Immature natural killer cell (primary cell): Measurements from ENCODE around the gene CCDC74A. TPM values are rescaled to one million over a fixed set of nuclear protein-coding genes. Genes with fewer than 3 reads are reported as not detected.
"Not testable (repeated sequence)": the region's sequence is repeated elsewhere in the genome, so short reads cannot be mapped to it uniquely, and the experiment has no call there.

Experiments used
- DNase-seq, 3 donors: peaks; one replicate each; pipeline ENCODE4 v3.0.0; 2022; ENCODE audit warnings: mixed read lengths in 1 of 3
- H3K27ac Mint-ChIP-seq, 6 donors: one replicate each; pipeline ENCODE4 v1.8.0; 2020; ENCODE audit warnings: mixed read lengths in 6 of 6, mild to moderate bottlenecking in 5 of 6, inconsistent platforms in 4 of 6, moderate library complexity in 3 of 6
- H3K27me3 Mint-ChIP-seq, 3 donors: one replicate each; pipeline ENCODE4 v1.8.0; 2020 to 2021; ENCODE audit warnings: low read depth in 3 of 3, mild to moderate bottlenecking in 3 of 3, mixed read lengths in 3 of 3, moderate library complexity in 3 of 3, inconsistent platforms in 1 of 3
- H3K36me3 Mint-ChIP-seq, 3 donors: one replicate each; pipeline ENCODE4 v1.8.0; 2020; ENCODE audit warnings: mixed read lengths in 3 of 3, inconsistent platforms in 2 of 3, mild to moderate bottlenecking in 2 of 3
- H3K4me1 Mint-ChIP-seq, 2 donors: one replicate each; pipeline ENCODE4 v1.8.0; 2020; ENCODE audit warnings: inconsistent platforms in 2 of 2, mild to moderate bottlenecking in 2 of 2, mixed read lengths in 2 of 2, moderate library complexity in 1 of 2
- H3K4me3 Mint-ChIP-seq, 5 donors: one replicate each; pipeline ENCODE4 v1.8.0; 2020; ENCODE audit warnings: mild to moderate bottlenecking in 5 of 5, mixed read lengths in 5 of 5, inconsistent platforms in 3 of 5, moderate library complexity in 3 of 5
- H3K9me3 Mint-ChIP-seq, 6 donors: one replicate each; pipeline ENCODE4 v1.8.0; 2020; ENCODE audit warnings: mild to moderate bottlenecking in 6 of 6, mixed read lengths in 6 of 6, inconsistent platforms in 4 of 6, moderate library complexity in 3 of 6
- polyA plus RNA-seq, 3 donors: library from polyadenylated mRNA; unstranded; fragments of 300-500 nt; fragmentation: Illumina TruSeq; gene quantifications; one replicate each; pipeline ENCODE4 v1.2.3, GENCODE V29; 2021

CCDC74A gene
- polyA plus RNA-seq, 3 donors from 2014 or later, result 0.37 to 0.82 TPM; not detected in 1

GRCh38 chr2:131492015-131492417 lies 35.7 kb upstream of the CCDC74A start, which contains the start of gene MZT2A:
TSS of gene MZT2A (minus strand) at chr2:131492397. CDS start at chr2:131492376, 21 bp downstream.
- H3K36me3 Mint-ChIP-seq, DNase-seq, H3K9me3 Mint-ChIP-seq: not testable (repeated sequence)
- peaks cover 6 to 13% (median 6%) of the 10 kb centered on the region in 3 donors for H3K27me3 Mint-ChIP-seq
- H3K4me3 Mint-ChIP-seq, result peak within 1 kb of the TSS; percentile 93 to 97 (median 95)
- peak within 1 kb of the TSS; percentile 92 to 98 (median 95) for H3K27ac Mint-ChIP-seq
- H3K4me1 Mint-ChIP-seq, result peaks cover 32 to 36% of the 10 kb centered on the region in 2 donors

DNA sequence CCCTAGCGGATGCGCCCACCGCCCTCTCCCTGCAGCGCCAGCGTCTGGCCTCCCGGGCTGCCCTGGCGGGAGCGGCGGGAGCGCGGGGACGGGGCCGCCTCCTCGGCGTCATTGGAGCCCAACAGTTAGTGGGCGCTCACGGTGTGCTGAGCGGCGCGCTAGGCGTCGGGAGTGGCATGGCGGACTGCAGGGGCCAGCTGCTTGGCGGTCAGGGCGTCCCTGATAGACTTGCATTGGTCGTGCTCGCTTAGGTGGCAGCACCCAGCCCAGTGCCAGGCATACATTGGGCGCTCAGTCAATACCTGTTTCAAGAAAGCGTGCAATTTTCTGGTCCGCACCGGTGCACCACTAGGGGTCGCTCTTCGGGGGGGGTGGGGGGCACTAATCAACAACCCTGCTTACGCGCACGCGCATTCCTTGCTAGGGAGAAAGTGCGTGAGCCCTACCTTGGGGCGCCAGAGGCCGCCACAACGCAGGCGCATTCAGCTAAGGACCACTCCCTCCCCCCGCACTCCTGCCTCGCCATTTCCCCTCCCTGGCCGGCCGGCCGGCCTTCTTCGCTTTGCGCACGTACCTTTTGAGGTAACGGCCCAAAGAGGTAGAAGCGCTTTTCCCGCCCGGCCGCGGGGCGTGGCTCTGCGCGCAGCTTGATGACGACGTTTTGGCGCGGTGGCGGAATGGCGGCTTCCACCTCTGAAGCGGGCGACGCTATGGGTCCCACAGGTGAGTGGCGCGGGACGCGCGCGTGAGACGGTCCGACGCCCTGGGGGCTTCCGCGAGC lies 35.1 kb upstream of the CCDC74A start:
- Mint-ChIP-seq H3K36me3 (no peaks in the 10 kb centered on the region), H3K4me1 (peaks cover 34 to 36% of the 10 kb centered on the region in 2 donors), H3K9me3 (no peaks in the 10 kb centered on the region), H3K4me3 (peak overlapping the region; percentile 93 to 97 (median 95)), H3K27me3 (peaks cover 6 to 13% (median 6%) of the 10 kb centered on the region in 3 donors), H3K27ac (peak overlapping the region; percentile 92 to 98 (median 95))
- DNase-seq, result peak; percentile 88 to 94 (median 94)

DNA sequence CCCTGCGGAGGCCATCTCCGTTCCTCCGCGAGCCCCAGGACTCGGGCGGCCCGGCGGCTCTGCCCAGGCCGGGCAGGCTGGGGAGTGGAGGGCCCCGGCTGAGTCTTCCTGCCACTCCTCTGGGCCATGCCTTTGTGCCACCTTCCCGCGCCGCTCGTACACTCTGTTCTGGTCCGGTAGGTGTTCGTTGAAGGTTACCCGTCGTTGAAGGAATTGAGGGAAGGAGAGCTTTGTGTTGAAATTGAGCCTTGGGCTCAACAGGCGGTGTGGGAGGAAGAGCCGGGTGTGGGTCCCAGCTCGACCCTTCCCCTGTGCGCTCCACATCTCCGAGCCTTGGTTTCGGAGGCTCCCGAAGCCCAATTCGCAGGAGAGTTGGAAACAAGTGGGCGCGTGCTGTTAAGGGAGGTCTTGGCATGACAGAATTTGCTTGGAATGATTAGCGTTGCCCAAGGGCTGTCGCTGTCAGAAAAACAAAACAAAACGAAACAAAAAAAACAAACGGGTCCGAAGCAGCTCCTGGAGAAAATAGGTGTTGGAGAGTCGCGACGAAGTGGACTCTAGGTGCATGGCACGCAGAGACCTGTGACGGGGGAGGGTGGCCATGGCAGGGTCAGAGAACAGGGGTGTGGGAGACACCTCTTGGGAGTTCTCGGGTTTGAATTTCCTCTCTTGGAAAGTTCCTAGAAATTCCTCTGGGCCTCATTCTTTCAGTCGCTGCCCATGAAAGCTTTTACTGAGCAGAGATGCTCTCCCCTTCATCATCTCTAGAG lies 34.3 kb upstream of the CCDC74A start:
- Mint-ChIP-seq H3K4me3 (peak overlapping the region; percentile 93 to 97 (median 95)), H3K9me3 (no peaks in the 10 kb centered on the region), H3K36me3 (no peaks in the 10 kb centered on the region), H3K27me3 (peaks cover 6 to 13% (median 6%) of the 10 kb centered on the region in 3 donors), H3K27ac (peak overlapping the region; percentile 92 to 98 (median 95)), H3K4me1 (peaks cover 37 to 40% of the 10 kb centered on the region in 2 donors)
- DNase-seq, result no peak

- Mint-ChIP-seq H3K4me1 (peaks cover 34 to 35% of the 10 kb centered on the region in 2 donors), H3K27ac (peak overlapping the region in 2 of 6 donors; percentile 9 to 28), H3K27me3 (peaks cover 6 to 13% (median 6%) of the 10 kb centered on the region in 3 donors), H3K4me3 (peak overlapping the region; percentile 23 to 53 (median 44))
- DNase-seq, H3K9me3 Mint-ChIP-seq, H3K36me3 Mint-ChIP-seq: not testable (repeated sequence)
Measured at GRCh38 chr2:131495506-131495905, 32.2 kb upstream of the CCDC74A start.

GRCh38 chr2:131498321-131498973 lies 29.2 kb upstream of the CCDC74A start:
- DNase-seq, H3K36me3 Mint-ChIP-seq, H3K27me3 Mint-ChIP-seq, H3K4me3 Mint-ChIP-seq, H3K9me3 Mint-ChIP-seq: not testable (repeated sequence)
- peaks cover 19 to 21% of the 10 kb centered on the region in 2 donors for H3K4me1 Mint-ChIP-seq
- peak overlapping the region in 4 of 6 donors; percentile 7 to 79 (median 16) for H3K27ac Mint-ChIP-seq

- not testable (repeated sequence) for H3K9me3 Mint-ChIP-seq, H3K27me3 Mint-ChIP-seq, DNase-seq
- peaks cover 20% of the 10 kb centered on the region in 2 donors for H3K4me1 Mint-ChIP-seq
- H3K27ac Mint-ChIP-seq, result peak overlapping the region in 3 of 6 donors; percentile 56 to 86 (median 84)
- H3K4me3 Mint-ChIP-seq, result peak overlapping the region in 2 of 5 donors; percentile 21 to 46
- H3K36me3 Mint-ChIP-seq, result peaks cover 11 to 33% (median 22%) of the 10 kb centered on the region in 3 donors
Measured at GRCh38 chr2:131503587-131503986, 24.1 kb upstream of the CCDC74A start.

DNA sequence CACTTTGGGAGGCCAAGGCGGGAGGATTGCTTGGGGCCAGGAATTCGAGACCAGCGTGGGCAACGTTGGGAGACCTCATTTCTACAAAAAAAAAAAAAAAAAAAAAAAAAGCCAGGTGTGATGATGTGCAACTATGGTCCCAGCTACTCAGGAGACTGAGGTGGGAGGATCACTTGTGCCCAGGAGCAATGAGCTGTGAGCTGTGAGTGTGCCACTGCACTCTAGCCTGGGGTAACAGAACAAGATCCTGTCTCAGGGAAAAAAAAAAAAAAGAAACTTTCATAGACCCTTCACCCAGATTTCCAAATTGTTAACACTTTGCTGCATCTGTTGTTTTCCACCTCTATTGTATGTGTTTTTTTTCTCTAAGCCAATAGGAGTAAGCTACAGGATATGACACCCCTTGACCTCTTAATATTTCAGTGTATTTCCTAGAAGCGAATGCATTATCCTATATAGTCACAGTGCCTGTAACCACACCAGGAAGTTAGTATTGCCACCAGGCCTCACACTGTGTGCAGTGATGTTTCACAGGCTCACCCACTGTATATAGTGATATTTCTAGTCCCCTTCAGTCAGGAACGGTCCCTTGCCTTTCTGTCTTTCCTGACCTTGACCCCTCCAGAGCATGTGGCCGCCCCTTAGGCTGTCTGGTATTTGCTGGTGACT lies 23.5 kb upstream of the CCDC74A start:
- H3K4me1 Mint-ChIP-seq, result peaks cover 20% of the 10 kb centered on the region in 2 donors
- DNase-seq, result peak in 1 of 3 donors; percentile 35
- H3K27ac Mint-ChIP-seq, result peak overlapping the region; percentile 84 to 89 (median 86)
- not testable (repeated sequence) for H3K27me3 Mint-ChIP-seq, H3K9me3 Mint-ChIP-seq
- peak overlapping the region; percentile 48 to 70 (median 67) for H3K4me3 Mint-ChIP-seq
- peaks cover 11 to 33% (median 22%) of the 10 kb centered on the region in 3 donors for H3K36me3 Mint-ChIP-seq

DNA sequence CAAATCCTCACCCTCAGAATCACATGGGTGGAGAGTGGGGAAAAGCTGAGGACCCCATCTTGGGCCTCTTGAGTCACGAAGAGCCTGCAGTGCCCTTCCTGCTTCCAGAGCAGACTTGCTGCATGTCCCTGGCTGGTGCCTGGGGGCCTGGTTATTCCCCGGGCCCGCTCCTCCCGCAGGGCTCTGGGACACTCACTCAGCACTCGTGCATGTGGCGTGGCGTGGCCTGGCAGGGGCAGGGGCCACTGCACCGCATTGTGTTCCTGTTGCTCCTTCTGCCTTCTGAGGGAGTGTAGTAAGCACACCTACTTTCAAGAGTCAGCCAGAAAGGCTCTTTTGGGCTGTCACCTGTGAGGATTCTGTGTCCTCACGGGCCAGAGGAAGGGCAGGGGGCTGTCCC lies 18.1 kb upstream of the CCDC74A start:
- no peak for DNase-seq
- no peak overlapping the region for H3K27ac Mint-ChIP-seq

DNA sequence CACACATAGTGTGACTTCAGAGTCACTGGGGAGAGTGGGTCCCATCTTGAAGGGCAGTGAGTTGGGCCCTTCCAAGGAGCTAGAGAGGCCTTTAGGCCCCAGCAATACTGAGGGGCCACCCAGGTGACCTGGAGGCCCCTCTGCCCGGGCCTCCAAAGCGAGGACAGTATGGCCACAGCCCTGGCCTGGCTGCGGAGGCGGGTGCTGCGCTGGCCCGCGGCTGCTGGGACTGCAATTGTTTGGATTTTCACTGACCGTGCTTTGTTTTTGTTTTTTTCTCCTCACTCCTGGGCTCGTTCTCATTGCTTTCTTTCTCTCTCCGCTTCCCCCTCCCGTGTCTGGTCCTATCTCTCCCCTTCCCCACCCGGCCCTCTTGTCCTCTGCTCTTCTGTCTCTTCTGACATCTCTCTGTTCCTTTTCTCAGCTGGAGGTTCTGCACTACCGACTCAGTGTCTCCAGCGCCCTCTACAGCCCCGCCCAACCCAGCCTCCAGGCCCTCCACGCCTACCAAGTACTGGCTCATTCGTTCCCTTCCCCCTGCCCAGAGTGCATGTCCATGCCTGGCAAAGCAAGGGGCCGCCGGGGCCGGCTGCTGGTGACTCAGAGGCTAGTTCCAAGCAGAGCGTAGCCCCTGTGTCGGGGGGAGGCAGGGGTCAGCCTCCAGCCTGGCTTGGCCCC lies 16.3 kb upstream of the CCDC74A start:
- H3K4me1 Mint-ChIP-seq, result peaks cover 24 to 30% of the 10 kb centered on the region in 2 donors

More for the DNA sequence above, 18.1 kb upstream of the CCDC74A start:
- Mint-ChIP-seq H3K27me3 (peaks cover 0 to 4% (median 2%) of the 10 kb centered on the region in 3 donors), H3K36me3 (peaks cover 6 to 36% (median 17%) of the 10 kb centered on the region in 3 donors), H3K9me3 (no peaks in the 10 kb centered on the region), H3K4me3 (no peak overlapping the region), H3K4me1 (peaks cover 21 to 25% of the 10 kb centered on the region in 2 donors)

GRCh38 chr2:131511969-131512870 lies 15.5 kb upstream of the CCDC74A start:
- not testable (repeated sequence) for H3K9me3 Mint-ChIP-seq, DNase-seq, H3K27me3 Mint-ChIP-seq
- Mint-ChIP-seq H3K36me3 (peaks cover 2 to 19% (median 8%) of the 10 kb centered on the region in 3 donors), H3K4me3 (peak overlapping the region in 1 of 5 donors; percentile 57), H3K4me1 (peaks cover 24 to 30% of the 10 kb centered on the region in 2 donors), H3K27ac (peak overlapping the region in 2 of 6 donors; percentile 22 to 69)

More for the DNA sequence above, 16.3 kb upstream of the CCDC74A start:
- H3K9me3 Mint-ChIP-seq, H3K27ac Mint-ChIP-seq, H3K4me3 Mint-ChIP-seq, H3K27me3 Mint-ChIP-seq, DNase-seq: not testable (repeated sequence)
- peaks cover 5 to 26% (median 10%) of the 10 kb centered on the region in 3 donors for H3K36me3 Mint-ChIP-seq

- peak in 2 of 3 donors; percentile 47 to 53 for DNase-seq
- H3K27me3 Mint-ChIP-seq, H3K9me3 Mint-ChIP-seq: not testable (repeated sequence)
- peak overlapping the region in 4 of 5 donors; percentile 24 to 65 (median 48) for H3K4me3 Mint-ChIP-seq
- H3K4me1 Mint-ChIP-seq, result peaks cover 24 to 30% of the 10 kb centered on the region in 2 donors
- H3K27ac Mint-ChIP-seq, result peak overlapping the region; percentile 59 to 83 (median 79)
- H3K36me3 Mint-ChIP-seq, result peaks cover 0 to 13% (median 0%) of the 10 kb centered on the region in 3 donors
Measured at GRCh38 chr2:131514408-131515166, 13.1 kb upstream of the CCDC74A start.
